ENCODE measurements around the gene EPS8L1. TPM values are rescaled to one million over a fixed set of nuclear protein-coding genes. Genes with fewer than 3 reads are reported as not detected.

Gene EPS8L1
- total and polyA plus RNA-seq, 10 donors: 0.37 to 5.3 (median 3.1) TPM; not detected in 1

GRCh38 chr19:55071913-55072312 is 3.8 kb upstream of the EPS8L1 start:
- H3K4me1 ChIP-seq: peaks cover 0 to 28% (median 8%) of the 10 kb centered on the region in 6 donors
- no peak for DNase-seq
- intact Hi-C loops (cut with DNase I; ENCODE audit: low total_unique reads): no loop called here
- WGBS, 5 donors: 56 to 73% (median 70%) methylated on average over 8 of the region's 8 CpGs
- no peak overlapping the region for H3K4me3 ChIP-seq
- peaks cover 0 to 6% (median 0%) of the 10 kb centered on the region in 8 donors for H3K9me3 ChIP-seq
- H3K36me3 ChIP-seq: no peaks in the 10 kb centered on the region
- TF ChIP-seq POLR2AphosphoS5 (IDR thresholded peaks at IDR 0.05) (no peak), POLR2A (IDR thresholded peaks at IDR 0.05) (no peak)
- TF ChIP-seq, protein P1, sequence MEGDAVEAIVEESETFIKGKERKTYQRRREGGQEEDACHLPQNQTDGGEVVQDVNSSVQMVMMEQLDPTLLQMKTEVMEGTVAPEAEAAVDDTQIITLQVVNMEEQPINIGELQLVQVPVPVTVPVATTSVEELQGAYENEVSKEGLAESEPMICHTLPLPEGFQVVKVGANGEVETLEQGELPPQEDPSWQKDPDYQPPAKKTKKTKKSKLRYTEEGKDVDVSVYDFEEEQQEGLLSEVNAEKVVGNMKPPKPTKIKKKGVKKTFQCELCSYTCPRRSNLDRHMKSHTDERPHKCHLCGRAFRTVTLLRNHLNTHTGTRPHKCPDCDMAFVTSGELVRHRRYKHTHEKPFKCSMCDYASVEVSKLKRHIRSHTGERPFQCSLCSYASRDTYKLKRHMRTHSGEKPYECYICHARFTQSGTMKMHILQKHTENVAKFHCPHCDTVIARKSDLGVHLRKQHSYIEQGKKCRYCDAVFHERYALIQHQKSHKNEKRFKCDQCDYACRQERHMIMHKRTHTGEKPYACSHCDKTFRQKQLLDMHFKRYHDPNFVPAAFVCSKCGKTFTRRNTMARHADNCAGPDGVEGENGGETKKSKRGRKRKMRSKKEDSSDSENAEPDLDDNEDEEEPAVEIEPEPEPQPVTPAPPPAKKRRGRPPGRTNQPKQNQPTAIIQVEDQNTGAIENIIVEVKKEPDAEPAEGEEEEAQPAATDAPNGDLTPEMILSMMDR (IDR thresholded peaks at IDR 0.05 in 8 of 11, conservative IDR thresholded peaks at IDR 0.05 in 3 of 11): no peak
- H3K27ac ChIP-seq: no peak overlapping the region
- peaks cover 0 to 90% (median 36%) of the 10 kb centered on the region in 7 donors for H3K27me3 ChIP-seq (replicated peaks in 1 of 7)

DNA sequence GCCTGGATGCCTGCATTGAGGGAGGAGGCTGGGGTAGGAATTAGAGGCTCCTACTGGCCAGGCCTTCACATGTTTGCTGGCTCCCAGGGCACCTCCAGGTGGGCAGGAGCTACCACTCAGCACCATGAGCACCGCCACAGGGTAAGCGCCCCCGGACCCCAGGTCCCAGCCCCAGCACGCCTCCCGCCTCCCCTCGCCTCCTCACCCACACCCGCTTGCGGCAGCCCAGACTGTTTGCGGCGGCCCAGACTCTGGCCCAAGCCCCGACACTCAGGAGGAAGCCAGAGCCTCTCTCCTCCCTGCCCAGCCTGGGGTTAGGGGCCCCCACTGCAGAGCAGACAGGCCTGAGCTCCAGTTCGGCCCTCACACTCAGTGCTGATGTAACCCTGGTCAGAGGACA is 652 bp downstream of the EPS8L1 start:
- peaks cover 2 to 82% (median 39%) of the 10 kb centered on the region in 7 donors for H3K27me3 ChIP-seq (replicated peaks in 1 of 7)
- 63 to 95% (median 82%) methylated on average over 7 to 12 of the region's 12 CpGs for WGBS, 5 donors

DNA sequence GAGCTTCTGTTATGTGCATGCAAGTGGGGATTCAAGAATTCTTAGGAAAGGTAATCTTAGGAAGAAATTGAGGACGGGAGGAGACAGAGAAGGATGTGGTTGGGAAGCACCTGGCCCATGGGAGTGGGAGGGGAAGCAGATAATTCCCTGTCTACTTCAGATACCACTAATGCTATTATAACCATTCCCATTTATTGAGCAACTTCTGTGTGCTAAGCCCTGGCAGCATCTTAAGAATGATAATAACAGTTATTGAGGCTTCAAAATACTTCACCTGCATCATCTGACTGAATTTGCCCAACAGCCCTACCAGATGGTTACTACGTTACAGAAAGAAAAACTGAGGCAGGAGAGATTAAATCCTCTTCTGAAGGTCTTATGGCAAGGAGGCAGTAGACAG is 1.4 kb downstream of the EPS8L1 start:
- Histone ChIP-seq H3K4me1 (peaks cover 7 to 26% (median 23%) of the 10 kb centered on the region in 6 donors), H3K4me3 (no peak overlapping the region), H3K27ac (no peak overlapping the region), H3K27me3 (replicated peaks in 1 of 7) (peaks cover 2 to 82% (median 40%) of the 10 kb centered on the region in 7 donors), H3K9me3 (peaks cover 0 to 7% (median 0%) of the 10 kb centered on the region in 8 donors), H3K36me3 (no peaks in the 10 kb centered on the region)
- intact Hi-C loops (cut with DNase I; ENCODE audit: low total_unique reads): no loop called here
- no peak for DNase-seq
- 62 to 88% (median 67%) methylated on average over 2 of the region's 2 CpGs for WGBS, 5 donors
- TF ChIP-seq, protein P1 (IDR thresholded peaks at IDR 0.05 in 8 of 11, conservative IDR thresholded peaks at IDR 0.05 in 3 of 11): no peak
- TF ChIP-seq POLR2AphosphoS5 (IDR thresholded peaks at IDR 0.05): no peak
- TF ChIP-seq POLR2A (IDR thresholded peaks at IDR 0.05): no peak

More for the DNA sequence above, 652 bp downstream of the EPS8L1 start:
- Histone ChIP-seq H3K36me3 (no peaks in the 10 kb centered on the region), H3K4me1 (peaks cover 7 to 25% (median 15%) of the 10 kb centered on the region in 6 donors), H3K4me3 (no peak overlapping the region), H3K9me3 (peaks cover 0 to 6% (median 0%) of the 10 kb centered on the region in 8 donors), H3K27ac (no peak overlapping the region)
- TF ChIP-seq, protein P1 (IDR thresholded peaks at IDR 0.05 in 8 of 11, conservative IDR thresholded peaks at IDR 0.05 in 3 of 11): no peak
- TF ChIP-seq POLR2AphosphoS5 (IDR thresholded peaks at IDR 0.05): no peak
- TF ChIP-seq POLR2A (IDR thresholded peaks at IDR 0.05): no peak
- DNase-seq: no peak
- intact Hi-C loops (cut with DNase I; ENCODE audit: low total_unique reads): no loop called here

DNA sequence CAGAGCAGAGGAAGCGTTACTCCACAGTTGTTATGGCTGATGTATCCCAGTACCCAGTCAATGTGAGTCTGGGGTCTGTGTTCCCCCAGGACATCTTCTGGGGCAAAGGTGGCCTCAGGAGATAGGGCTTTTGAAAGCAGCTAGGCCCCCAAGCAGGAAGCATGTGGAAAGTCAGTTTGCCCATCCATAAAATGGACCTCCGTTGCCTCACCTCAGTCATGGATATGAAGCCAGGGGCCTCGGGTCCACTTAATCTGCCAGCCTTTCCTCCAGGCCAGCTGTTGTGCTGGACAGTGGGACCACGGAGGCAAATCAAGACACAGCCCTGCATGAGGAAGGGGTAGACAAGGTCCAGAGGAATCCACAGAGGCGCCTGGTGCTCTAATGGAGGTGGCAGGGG is 3.3 kb downstream of the EPS8L1 start:
- no peak overlapping the region for H3K4me3 ChIP-seq
- peaks cover 10 to 84% (median 58%) of the 10 kb centered on the region in 7 donors for H3K27me3 ChIP-seq (replicated peaks in 1 of 7)
- DNase-seq: no peak
- peaks cover 0 to 7% (median 0%) of the 10 kb centered on the region in 8 donors for H3K9me3 ChIP-seq
- no peaks in the 10 kb centered on the region for H3K36me3 ChIP-seq
- TF ChIP-seq POLR2A (IDR thresholded peaks at IDR 0.05) (no peak), POLR2AphosphoS5 (IDR thresholded peaks at IDR 0.05) (no peak)
- TF ChIP-seq, protein P1 (IDR thresholded peaks at IDR 0.05 in 8 of 11, conservative IDR thresholded peaks at IDR 0.05 in 3 of 11): no peak
- intact Hi-C loops (cut with DNase I; ENCODE audit: low total_unique reads): no loop called here
- 79 to 91% (median 84%) methylated on average over 4 to 5 of the region's 5 CpGs for WGBS, 5 donors
- peaks cover 7 to 41% (median 31%) of the 10 kb centered on the region in 6 donors for H3K4me1 ChIP-seq
- no peak overlapping the region for H3K27ac ChIP-seq

Data from spleen (tissue), 11 donors.